ENCODE measurements around the gene CHRND. TPM values are rescaled to one million over a fixed set of nuclear protein-coding genes. Genes with fewer than 3 reads are reported as not detected.

Gene CHRND
- total and polyA plus RNA-seq, 2 of the 13 experiments (the other 11 are each of a cell fraction or from before 2014, with no cell fraction given) = 0.18 TPM; not detected in 1

GRCh38 chr2:232584238-232584637, 58.3 kb downstream of the CHRND start:
- ChIA-PET POLR2A (no interaction called here), CTCF (ENCODE audit: low intra/inter-chr PET ratio, low total read pairs) (no interaction called here)
- ATAC-seq = no peak
- Histone ChIP-seq H3K27me3 (ENCODE audit: control insufficient read depth in 1 of 2, insufficient read depth in 2 of 2, low read length in 2 of 2) (no peaks in the 10 kb centered on the region), H3K4me3 (replicated peaks in 1 of 3; ENCODE audit: insufficient read depth in 1 of 3, low read depth in 2 of 3, low read length in 3 of 3) (no peak overlapping the region), H3K4me2 (ENCODE audit: low read depth, low read length) (no peak overlapping the region), H2AFZ (ENCODE audit: low read length) (no peak overlapping the region), H3K9ac (ENCODE audit: insufficient read depth, low read depth, low read length) (no peak overlapping the region), H3K4me1 (ENCODE audit: insufficient read depth, low read length) (0 out of 2 replicates have a peak, but pooled peaks cover 6% of the 10 kb centered on the region), H3K27ac (ENCODE audit: extremely low read length, insufficient read depth, low read length) (no peak overlapping the region), H4K20me1 (ENCODE audit: insufficient read depth, low read length) (no peaks in the 10 kb centered on the region), H3K36me3 (replicated peaks in 1 of 2; ENCODE audit: control insufficient read depth in 1 of 2, insufficient read depth in 2 of 2, low read length in 2 of 2) (peaks cover 8 to 23% of the 10 kb centered on the region in 2 experiments), H3K79me2 (ENCODE audit: insufficient read depth, low read length) (no peaks in the 10 kb centered on the region), H3K9me3 (ENCODE audit: low read length) (no peaks in the 10 kb centered on the region)
- intact Hi-C loops (cut with micrococcal nuclease; ENCODE audit: unreplicated experiment) (no loop called here), in situ Hi-C loops (cut with HindIII; ENCODE audit: extremely low pct_ligation_motif_present, low pct_unique_long_range_greater_than_20kb) (no loop called here)
- DNase-seq (ENCODE audit: low spot score) = no peak
- no peak for FAIRE-seq
- no TSS peak for BruUV-seq (replicated peaks)
- WGBS (ENCODE audit: low lambda C conversion rate) = 94% methylated on average over 6 of the region's 6 CpGs
- TF ChIP-seq ZNF777 (CRISPR knock-in tag; IDR thresholded peaks at IDR 0.05) = no peak
- TF ChIP-seq RBM22 (optimal IDR thresholded peaks at IDR 0.05; ENCODE audit: low read length) = peak; percentile 49

Other genes with a start within 250 kb of the CHRND start
- not detected in 2 replicates for gene ALPP, start 147.4 kb upstream of the CHRND start, total RNA-seq (2016; rRNA removed; fragmentation: Illumina TruSeq; extraction: Trizol)
- gene ALPP, start 147.4 kb upstream of the CHRND start, polyA plus RNA-seq (2011; rRNA removed) = not detected in 2 replicates
- not detected in 2 replicates for gene ALPG, start 119.3 kb upstream of the CHRND start, total RNA-seq (2016; rRNA removed; fragmentation: Illumina TruSeq; extraction: Trizol)
- gene ALPG, start 119.3 kb upstream of the CHRND start, polyA plus RNA-seq (2011; rRNA removed) = not detected in 2 replicates
- gene ALPI, start 70.0 kb upstream of the CHRND start, total RNA-seq (2016; rRNA removed; fragmentation: Illumina TruSeq; extraction: Trizol) = not detected in 2 replicates
- 0.03 TPM in 1 of 2 replicates, not detected in the other for gene ALPI, start 70.0 kb upstream of the CHRND start, polyA plus RNA-seq (2011; rRNA removed)
- not detected in 2 replicates for gene ECEL1, start 38.3 kb upstream of the CHRND start, total RNA-seq (2016; rRNA removed; fragmentation: Illumina TruSeq; extraction: Trizol)
- not detected in 2 replicates for gene ECEL1, start 38.3 kb upstream of the CHRND start, polyA plus RNA-seq (2011; rRNA removed)
- not detected in 2 replicates for gene PRSS56, start 5.8 kb upstream of the CHRND start, total RNA-seq (2016; rRNA removed; fragmentation: Illumina TruSeq; extraction: Trizol)
- not detected in 2 replicates for gene PRSS56, start 5.8 kb upstream of the CHRND start, polyA plus RNA-seq (2011; rRNA removed)
- gene CHRNG, start 13.5 kb downstream of the CHRND start, total RNA-seq (2016; rRNA removed; fragmentation: Illumina TruSeq; extraction: Trizol) = not detected in 2 replicates
- not detected in 2 replicates for gene CHRNG, start 13.5 kb downstream of the CHRND start, polyA plus RNA-seq (2011; rRNA removed)
- 4.3 and 9.5 TPM in 2 replicates for gene TIGD1, start 24.4 kb downstream of the CHRND start, total RNA-seq (2016; rRNA removed; fragmentation: Illumina TruSeq; extraction: Trizol)
- gene TIGD1, start 24.4 kb downstream of the CHRND start, polyA plus RNA-seq (2011; rRNA removed) = 3.5 and 4.1 TPM in 2 replicates
- 101 and 128 TPM in 2 replicates for gene EIF4E2, start 24.5 kb downstream of the CHRND start, total RNA-seq (2016; rRNA removed; fragmentation: Illumina TruSeq; extraction: Trizol)
- gene EIF4E2, start 24.5 kb downstream of the CHRND start, polyA plus RNA-seq (2011; rRNA removed) = 25.0 and 30.3 TPM in 2 replicates
- gene EFHD1, start 107.4 kb downstream of the CHRND start, total RNA-seq (2016; rRNA removed; fragmentation: Illumina TruSeq; extraction: Trizol) = 0.09 and 0.17 TPM in 2 replicates
- 0.24 TPM in 1 of 2 replicates, not detected in the other for gene EFHD1, start 107.4 kb downstream of the CHRND start, polyA plus RNA-seq (2011; rRNA removed)
- gene GIGYF2, start 171.2 kb downstream of the CHRND start, total RNA-seq (2016; rRNA removed; fragmentation: Illumina TruSeq; extraction: Trizol) = 73.5 and 83.4 TPM in 2 replicates
- gene GIGYF2, start 171.2 kb downstream of the CHRND start, polyA plus RNA-seq (2011; rRNA removed) = 44.9 and 46.1 TPM in 2 replicates